ENCODE data around the gene ANKRD34B.

GRCh38 chr5:80592761-80593160, 22.7 kb upstream of the ANKRD34B start:
- TF ChIP-seq POLR2A (IDR thresholded peaks at IDR 0.05) (no peak), CTCF (IDR thresholded peaks at IDR 0.05) (no peak), POLR2AphosphoS5 (IDR thresholded peaks at IDR 0.05) (no peak)
